AG04450 (cell line): ENCODE results near the gene PDIA5. TPM values are rescaled to one million over a fixed set of nuclear protein-coding genes. Genes with fewer than 3 reads are reported as not detected.

Experiments
- CTCF ChIA-PET: fragments of 300-600, 350-600 bp; formaldehyde crosslinking; extraction: SDS; loops from one replicate; lab custom pipeline; 2022; ENCODE audit warnings: antibody characterized with exemption, inconsistent platforms; lab: Charles Lee
- POLR2A ChIA-PET: fragments of 350-600 bp; formaldehyde crosslinking; extraction: SDS; loops from one replicate; lab custom pipeline; 2021; ENCODE audit warnings: antibody characterized with exemption, inconsistent platforms; lab: Yijun Ruan, JAX
- DNase-seq: peaks from one replicate; pipeline ENCODE4 v3.0.0-alpha.2; 2011; ENCODE audit warnings: low read depth, low spot score
- H3K27ac ChIP-seq: one replicate; pipeline ENCODE4 v1.5.1; 2012; ENCODE audit warnings: low read depth, low read length, control low read depth
- H3K27me3 ChIP-seq: one replicate; pipeline ENCODE4 v1.6.0; 2012; ENCODE audit warnings: low read length; ENCODE audit not compliant: control insufficient read depth, insufficient read depth
- H3K4me3 ChIP-seq: 2 replicates; pipeline ENCODE4 v1.5.1; 2011; ENCODE audit warnings: mild to moderate bottlenecking, low read depth, low read length, control low read depth
- H3K9me3 ChIP-seq: 2 replicates; pipeline ENCODE4 v1.5.1; 2012; ENCODE audit warnings: low read length; ENCODE audit not compliant: control insufficient read depth, insufficient read depth
- CTCF ChIP-seq: IDR thresholded peaks from 2 replicates; pipeline ENCODE4 v1.5.1; 2011; ENCODE audit warnings: low read depth, low read length, control low read depth, inconsistent platforms
- polyA plus RNA-seq: library from polyadenylated mRNA; depleted of rRNA; stranded (reverse); fragments of >200 nt; gene quantifications from 2 replicates; pipeline ENCODE4 v1.2.3, GENCODE V29; 2011

Gene PDIA5
- polyA plus RNA-seq, 1 experiment = 33.1 TPM

- Histone ChIP-seq H3K27me3 (no peaks in the 10 kb centered on the region), H3K27ac (no peak overlapping the region), H3K9me3 (no peaks in the 10 kb centered on the region), H3K4me3 (no peak overlapping the region)
- TF ChIP-seq CTCF = no peak
- ChIA-PET POLR2A (no interaction called here), CTCF (no interaction called here)
- no peak for DNase-seq
These were observed 96.3 kb downstream of the PDIA5 start for GRCh38 chr3:123163141-123163540.

GRCh38 chr3:123165163-123165562 lies 98.3 kb downstream of the PDIA5 start:
- ChIA-PET CTCF (no interaction called here), POLR2A (no interaction called here)
- no peak for DNase-seq
- no peak for TF ChIP-seq CTCF
- H3K27ac ChIP-seq = no peak overlapping the region
- no peaks in the 10 kb centered on the region for H3K9me3 ChIP-seq
- H3K4me3 ChIP-seq = no peak overlapping the region
- no peaks in the 10 kb centered on the region for H3K27me3 ChIP-seq

GRCh38 chr3:123167686-123168085 lies 100.9 kb downstream of the PDIA5 start:
- Histone ChIP-seq H3K9me3 (no peaks in the 10 kb centered on the region), H3K4me3 (no peak overlapping the region), H3K27ac (no peak overlapping the region), H3K27me3 (no peaks in the 10 kb centered on the region)
- POLR2A ChIA-PET = no interaction called here
- CTCF ChIA-PET = no interaction called here
- TF ChIP-seq CTCF = no peak
- DNase-seq = no peak

- ChIA-PET POLR2A (no interaction called here), CTCF (no interaction called here)
- DNase-seq = no peak
- Histone ChIP-seq H3K27me3 (no peaks in the 10 kb centered on the region), H3K4me3 (no peak overlapping the region), H3K9me3 (no peaks in the 10 kb centered on the region), H3K27ac (no peak overlapping the region)
- no peak for TF ChIP-seq CTCF
These were observed 101.3 kb downstream of the PDIA5 start for GRCh38 chr3:123168122-123168521.

- CTCF ChIA-PET = no interaction called here
- no peak for DNase-seq
These were observed 101.8 kb downstream of the PDIA5 start for GRCh38 chr3:123168605-123169004.

More at GRCh38 chr3:123168605-123169004, 101.8 kb downstream of the PDIA5 start:
- Histone ChIP-seq H3K27ac (no peak overlapping the region), H3K4me3 (no peak overlapping the region), H3K27me3 (no peaks in the 10 kb centered on the region), H3K9me3 (no peaks in the 10 kb centered on the region)
- POLR2A ChIA-PET = no interaction called here
- no peak for TF ChIP-seq CTCF
